Measurements from ENCODE around the gene LRRC7. TPM values are rescaled to one million over a fixed set of nuclear protein-coding genes. Genes with fewer than 3 reads are reported as not detected.

LRRC7 gene
- total RNA-seq, 1 experiment from 2014 or later, result not detected

DNA sequence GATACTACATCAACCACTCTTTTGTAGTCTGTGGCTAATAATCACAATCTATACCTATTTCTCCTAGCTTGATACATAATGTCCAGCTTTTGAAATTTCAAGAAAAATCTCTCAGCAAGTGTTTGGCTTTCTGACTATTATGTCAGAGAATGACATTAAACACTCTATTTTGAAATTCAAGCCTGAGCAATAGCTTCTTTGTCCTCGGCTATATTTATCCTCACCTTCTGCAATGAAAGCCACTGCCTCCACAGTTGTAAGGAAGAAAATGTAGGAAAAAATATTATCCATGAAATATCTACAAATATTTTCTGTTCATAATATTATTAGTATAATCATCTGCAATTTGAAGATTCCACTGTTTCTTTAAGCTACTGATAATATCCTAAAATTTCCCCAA, 22.1 kb downstream of the LRRC7 start:
- BruUV-seq (replicated peaks), result no TSS peak
- Histone ChIP-seq H3K9me3 (ENCODE audit: control insufficient read depth, insufficient read depth, low read depth, low read length) (no peaks in the 10 kb centered on the region), H3K4me3 (ENCODE audit: low read depth in 2 of 2, low read length in 2 of 2) (no peak overlapping the region), H3K4me1 (ENCODE audit: control insufficient read depth, insufficient read depth, low read length) (no peaks in the 10 kb centered on the region), H3K27me3 (ENCODE audit: control insufficient read depth, insufficient read depth, low read length) (no peaks in the 10 kb centered on the region), H3K36me3 (ENCODE audit: control insufficient read depth, insufficient read depth, low read length) (no peaks in the 10 kb centered on the region), H3K27ac (ENCODE audit: low read length) (no peak overlapping the region)
- DNase-seq (ENCODE audit: low read depth, low spot score) (no peak), ATAC-seq (no peak)
- POLR2A ChIA-PET, result no interaction called here
- CTCF ChIA-PET, result no interaction called here
- in situ Hi-C loops (cut with HindIII; ENCODE audit: low pct_unique_long_range_greater_than_20kb, low sequenced_read_pairs) (no loop called here), intact Hi-C loops (cut with micrococcal nuclease; ENCODE audit: unreplicated experiment) (no loop called here)
- TF ChIP-seq SIN3A (IDR thresholded peaks at IDR 0.05; ENCODE audit: borderline replicate concordance, insufficient read depth, low read depth, low read length) (no peak), TCF7L2 (IDR thresholded peaks at IDR 0.05; ENCODE audit: low read depth, low read length) (no peak), POLR2AphosphoS5 (IDR thresholded peaks at IDR 0.05; ENCODE audit: low read depth, low read length) (no peak)
- TF ChIP-seq, protein P1, sequence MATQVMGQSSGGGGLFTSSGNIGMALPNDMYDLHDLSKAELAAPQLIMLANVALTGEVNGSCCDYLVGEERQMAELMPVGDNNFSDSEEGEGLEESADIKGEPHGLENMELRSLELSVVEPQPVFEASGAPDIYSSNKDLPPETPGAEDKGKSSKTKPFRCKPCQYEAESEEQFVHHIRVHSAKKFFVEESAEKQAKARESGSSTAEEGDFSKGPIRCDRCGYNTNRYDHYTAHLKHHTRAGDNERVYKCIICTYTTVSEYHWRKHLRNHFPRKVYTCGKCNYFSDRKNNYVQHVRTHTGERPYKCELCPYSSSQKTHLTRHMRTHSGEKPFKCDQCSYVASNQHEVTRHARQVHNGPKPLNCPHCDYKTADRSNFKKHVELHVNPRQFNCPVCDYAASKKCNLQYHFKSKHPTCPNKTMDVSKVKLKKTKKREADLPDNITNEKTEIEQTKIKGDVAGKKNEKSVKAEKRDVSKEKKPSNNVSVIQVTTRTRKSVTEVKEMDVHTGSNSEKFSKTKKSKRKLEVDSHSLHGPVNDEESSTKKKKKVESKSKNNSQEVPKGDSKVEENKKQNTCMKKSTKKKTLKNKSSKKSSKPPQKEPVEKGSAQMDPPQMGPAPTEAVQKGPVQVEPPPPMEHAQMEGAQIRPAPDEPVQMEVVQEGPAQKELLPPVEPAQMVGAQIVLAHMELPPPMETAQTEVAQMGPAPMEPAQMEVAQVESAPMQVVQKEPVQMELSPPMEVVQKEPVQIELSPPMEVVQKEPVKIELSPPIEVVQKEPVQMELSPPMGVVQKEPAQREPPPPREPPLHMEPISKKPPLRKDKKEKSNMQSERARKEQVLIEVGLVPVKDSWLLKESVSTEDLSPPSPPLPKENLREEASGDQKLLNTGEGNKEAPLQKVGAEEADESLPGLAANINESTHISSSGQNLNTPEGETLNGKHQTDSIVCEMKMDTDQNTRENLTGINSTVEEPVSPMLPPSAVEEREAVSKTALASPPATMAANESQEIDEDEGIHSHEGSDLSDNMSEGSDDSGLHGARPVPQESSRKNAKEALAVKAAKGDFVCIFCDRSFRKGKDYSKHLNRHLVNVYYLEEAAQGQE (IDR thresholded peaks at IDR 0.05; ENCODE audit: insufficient read depth in 1 of 2, low read depth in 2 of 2, low read length in 1 of 2), result no peak
- TF ChIP-seq, protein P2, sequence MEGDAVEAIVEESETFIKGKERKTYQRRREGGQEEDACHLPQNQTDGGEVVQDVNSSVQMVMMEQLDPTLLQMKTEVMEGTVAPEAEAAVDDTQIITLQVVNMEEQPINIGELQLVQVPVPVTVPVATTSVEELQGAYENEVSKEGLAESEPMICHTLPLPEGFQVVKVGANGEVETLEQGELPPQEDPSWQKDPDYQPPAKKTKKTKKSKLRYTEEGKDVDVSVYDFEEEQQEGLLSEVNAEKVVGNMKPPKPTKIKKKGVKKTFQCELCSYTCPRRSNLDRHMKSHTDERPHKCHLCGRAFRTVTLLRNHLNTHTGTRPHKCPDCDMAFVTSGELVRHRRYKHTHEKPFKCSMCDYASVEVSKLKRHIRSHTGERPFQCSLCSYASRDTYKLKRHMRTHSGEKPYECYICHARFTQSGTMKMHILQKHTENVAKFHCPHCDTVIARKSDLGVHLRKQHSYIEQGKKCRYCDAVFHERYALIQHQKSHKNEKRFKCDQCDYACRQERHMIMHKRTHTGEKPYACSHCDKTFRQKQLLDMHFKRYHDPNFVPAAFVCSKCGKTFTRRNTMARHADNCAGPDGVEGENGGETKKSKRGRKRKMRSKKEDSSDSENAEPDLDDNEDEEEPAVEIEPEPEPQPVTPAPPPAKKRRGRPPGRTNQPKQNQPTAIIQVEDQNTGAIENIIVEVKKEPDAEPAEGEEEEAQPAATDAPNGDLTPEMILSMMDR (IDR thresholded peaks at IDR 0.05), result no peak

DNA sequence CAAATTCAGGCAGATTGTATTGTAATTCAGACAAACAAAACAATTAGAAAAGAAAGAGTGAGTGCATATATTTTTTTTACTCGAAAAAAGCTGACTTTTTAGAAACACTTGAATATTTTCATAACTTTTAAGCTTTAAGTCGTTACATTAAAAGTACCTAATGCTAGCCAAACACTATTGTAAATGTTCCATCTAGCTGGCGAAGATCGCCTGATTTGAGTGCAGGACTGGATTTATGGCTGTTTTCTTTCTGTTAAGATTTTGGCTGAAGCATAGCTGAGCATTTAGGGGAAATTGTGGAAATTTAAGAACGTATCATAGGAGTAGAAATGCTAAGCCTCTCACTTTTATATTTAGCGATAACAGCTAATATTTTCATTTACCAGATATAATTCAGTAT, 24.6 kb downstream of the LRRC7 start:
- in situ Hi-C loops (cut with HindIII; ENCODE audit: low pct_unique_long_range_greater_than_20kb, low sequenced_read_pairs), result no loop called here
- no peaks in the 10 kb centered on the region for H3K36me3 ChIP-seq (ENCODE audit: control insufficient read depth, insufficient read depth, low read length)
- no TSS peak for BruUV-seq (replicated peaks)
- no peaks in the 10 kb centered on the region for H3K4me1 ChIP-seq (ENCODE audit: control insufficient read depth, insufficient read depth, low read length)
- no peak overlapping the region for H3K4me3 ChIP-seq (ENCODE audit: low read depth in 2 of 2, low read length in 2 of 2)
- intact Hi-C loops (cut with micrococcal nuclease; ENCODE audit: unreplicated experiment), result no loop called here
- no peaks in the 10 kb centered on the region for H3K27me3 ChIP-seq (ENCODE audit: control insufficient read depth, insufficient read depth, low read length)
- ChIA-PET CTCF (interaction anchor here (0.5 kb wide), 1 partner anchor 35 kb away, joined by 4 read pairs; no protein-coding TSS in a partner anchor), POLR2A (interaction anchor here (0.6 kb wide), 1 partner anchor 25 kb away, joined by 3 read pairs; no protein-coding TSS in a partner anchor)
- ATAC-seq (no peak), DNase-seq (ENCODE audit: low read depth, low spot score) (no peak)
- TF ChIP-seq, protein P1 (IDR thresholded peaks at IDR 0.05; ENCODE audit: insufficient read depth in 1 of 2, low read depth in 2 of 2, low read length in 1 of 2), result no peak
- TF ChIP-seq TCF7L2 (IDR thresholded peaks at IDR 0.05; ENCODE audit: low read depth, low read length) (no peak), POLR2AphosphoS5 (IDR thresholded peaks at IDR 0.05; ENCODE audit: low read depth, low read length) (no peak), SIN3A (IDR thresholded peaks at IDR 0.05; ENCODE audit: borderline replicate concordance, insufficient read depth, low read depth, low read length) (no peak)
- TF ChIP-seq, protein P2 (IDR thresholded peaks at IDR 0.05), result no peak
- H3K27ac ChIP-seq (ENCODE audit: low read length), result no peak overlapping the region
- no peaks in the 10 kb centered on the region for H3K9me3 ChIP-seq (ENCODE audit: control insufficient read depth, insufficient read depth, low read depth, low read length)

Measured in Panc1 (cell line).